Activated CD4-positive, alpha-beta T cell treated with anti-CD3 and anti-CD28 coated beads for 1 hour (primary cell): ENCODE results near the gene CCDC150.
"Not testable (repeated sequence)": the region's sequence is repeated elsewhere in the genome, so short reads cannot be mapped to it uniquely, and the experiment has no call there.

Experiments
- DNase-seq: peaks from one replicate; pipeline ENCODE4 v3.0.0-alpha.2; 2020

The CCDC150 gene

DNA sequence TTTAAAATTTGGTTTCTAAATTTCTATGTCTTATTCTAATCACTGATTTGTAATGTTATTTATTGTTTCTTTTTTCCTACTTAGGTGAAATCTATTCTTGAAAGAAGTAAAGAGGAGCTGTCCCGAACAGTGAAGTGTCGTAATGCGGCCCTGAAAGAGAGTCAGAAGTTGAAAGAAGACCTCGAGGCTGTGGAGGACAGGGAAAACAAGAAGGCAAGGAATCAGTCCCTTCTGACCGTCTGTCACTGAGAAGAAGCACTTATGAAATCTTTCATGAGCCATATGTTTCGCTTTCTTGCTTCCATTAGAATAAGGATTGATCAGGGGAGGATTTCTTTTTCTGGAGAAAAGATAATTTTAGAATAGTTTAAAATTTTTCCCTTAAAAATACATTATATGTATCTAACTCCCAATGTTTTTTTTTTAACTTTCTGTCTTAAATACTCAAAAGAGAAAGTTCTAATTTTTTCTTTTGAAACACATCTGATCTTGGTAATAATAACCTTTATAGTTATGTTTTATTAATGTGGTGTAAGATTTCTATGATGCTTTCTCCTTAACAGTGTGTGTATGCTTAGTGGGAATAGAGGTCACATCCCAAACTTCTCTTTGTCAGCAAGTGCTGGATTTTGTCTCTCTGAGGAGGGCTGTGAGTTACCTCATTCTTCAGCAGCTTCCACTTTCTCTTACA, 79.0 kb downstream of the CCDC150 start:
- DNase-seq, result no peak

- no peak for DNase-seq
Observed at GRCh38 chr2:196719110-196719872, 79.8 kb downstream of the CCDC150 start.

DNA sequence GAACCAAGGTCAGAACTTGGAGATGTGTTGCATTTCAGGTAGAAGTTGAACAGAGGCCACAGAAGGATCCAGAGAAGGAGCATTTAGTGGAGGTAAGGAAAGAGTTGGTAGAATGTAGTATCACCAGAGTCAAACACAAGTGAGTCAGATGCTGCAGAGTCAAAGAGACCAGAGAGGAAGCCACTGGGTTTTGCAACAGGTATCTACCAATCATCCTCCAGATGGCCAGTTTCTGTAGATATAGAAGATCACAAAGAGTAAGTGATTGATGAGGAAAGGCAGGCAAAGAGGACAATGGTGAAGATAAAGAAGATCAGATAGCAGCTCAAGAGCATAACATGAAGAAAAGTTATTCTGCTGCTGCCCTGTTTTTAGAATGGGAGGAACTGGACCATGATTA, 84.1 kb downstream of the CCDC150 start:
- DNase-seq, result no peak

DNA sequence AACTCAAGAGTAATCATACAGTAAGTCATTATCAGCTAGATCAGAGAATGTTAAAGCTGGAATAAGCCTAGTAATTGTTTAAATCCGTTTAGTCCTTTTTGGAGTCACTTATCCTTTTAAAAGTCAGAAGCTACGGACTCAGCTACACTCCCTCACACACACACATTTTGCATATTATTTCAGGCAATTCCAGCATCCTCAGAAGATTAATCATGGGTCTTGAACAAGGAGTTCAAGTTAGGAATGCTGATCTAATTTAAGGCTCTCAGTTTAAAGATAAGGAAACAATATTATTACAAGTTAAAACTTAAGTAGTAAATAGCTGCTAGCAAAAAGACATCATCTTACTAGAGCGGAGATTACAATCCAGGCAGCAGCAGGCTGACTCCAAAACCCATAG, 85.7 kb downstream of the CCDC150 start:
- no peak for DNase-seq

DNA sequence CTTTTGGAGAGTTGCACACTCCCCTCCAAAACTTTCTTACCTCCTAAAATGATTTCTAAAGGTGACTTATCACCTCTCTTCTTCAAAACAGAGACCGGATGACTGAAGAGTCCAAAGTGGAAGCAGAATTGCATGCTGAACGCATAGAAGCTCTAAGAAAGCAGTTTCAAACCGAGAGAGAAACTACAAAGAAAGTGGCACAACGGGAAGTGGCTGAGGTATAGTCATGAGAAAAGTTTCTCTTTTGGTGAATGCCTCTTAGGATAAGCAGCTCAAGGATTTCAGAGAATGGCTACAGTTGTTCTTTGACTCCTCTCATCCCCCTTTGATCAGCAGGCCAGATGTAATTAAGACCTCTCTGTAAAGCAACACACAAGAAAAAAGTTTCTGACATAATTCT, 86.4 kb downstream of the CCDC150 start:
- DNase-seq, result no peak

GRCh38 chr2:196729418-196729817, 89.9 kb downstream of the CCDC150 start:
- no peak for DNase-seq

GRCh38 chr2:196736646-196737045, 97.1 kb downstream of the CCDC150 start:
- DNase-seq, result not testable (repeated sequence)

GRCh38 chr2:196737046-196737445, 97.5 kb downstream of the CCDC150 start:
- DNase-seq, result no peak

DNA sequence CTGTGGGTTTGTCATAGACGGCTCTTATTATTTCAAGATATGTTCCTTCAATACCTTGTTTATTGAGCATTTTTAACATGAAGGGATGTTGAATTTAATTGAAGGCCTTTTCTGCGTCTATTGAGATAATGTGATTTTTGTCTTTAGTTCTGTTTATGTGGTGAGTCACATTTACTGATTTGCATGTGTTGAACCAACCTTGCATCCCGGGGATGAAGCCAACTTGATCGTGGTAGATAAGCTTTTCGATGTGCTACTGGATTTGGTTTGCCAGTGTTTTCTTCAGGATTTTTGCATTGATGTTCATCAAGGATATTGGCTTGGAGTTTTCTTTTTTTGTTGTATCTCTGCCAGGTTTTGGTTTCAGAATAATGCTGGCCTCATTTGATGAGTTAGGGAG, 99.5 kb downstream of the CCDC150 start:
- no peak for DNase-seq

GRCh38 chr2:196742216-196742615, 102.7 kb downstream of the CCDC150 start:
- DNase-seq, result no peak

- DNase-seq, result no peak
Observed at GRCh38 chr2:196742685-196743084, 103.2 kb downstream of the CCDC150 start.

DNA sequence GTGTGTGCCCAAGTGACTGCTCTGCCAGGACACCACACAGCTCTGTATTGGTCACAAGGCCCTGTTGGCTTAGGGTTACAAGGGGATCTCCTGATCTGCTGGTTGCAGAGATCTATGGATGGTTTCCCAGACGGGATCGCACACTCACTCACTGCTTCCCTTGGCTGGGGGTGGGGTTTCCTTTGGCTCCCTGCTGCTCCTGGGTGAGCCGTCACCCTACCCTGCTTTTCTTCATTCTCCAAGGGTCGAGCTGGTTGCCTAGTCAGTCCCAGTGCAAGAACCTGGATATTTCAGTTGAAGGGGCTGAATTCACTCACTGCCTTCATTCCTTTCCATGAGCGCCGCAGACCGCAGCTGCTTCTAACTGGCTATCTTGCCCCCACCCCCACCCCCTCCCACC, 103.7 kb downstream of the CCDC150 start:
- DNase-seq, result no peak

DNA sequence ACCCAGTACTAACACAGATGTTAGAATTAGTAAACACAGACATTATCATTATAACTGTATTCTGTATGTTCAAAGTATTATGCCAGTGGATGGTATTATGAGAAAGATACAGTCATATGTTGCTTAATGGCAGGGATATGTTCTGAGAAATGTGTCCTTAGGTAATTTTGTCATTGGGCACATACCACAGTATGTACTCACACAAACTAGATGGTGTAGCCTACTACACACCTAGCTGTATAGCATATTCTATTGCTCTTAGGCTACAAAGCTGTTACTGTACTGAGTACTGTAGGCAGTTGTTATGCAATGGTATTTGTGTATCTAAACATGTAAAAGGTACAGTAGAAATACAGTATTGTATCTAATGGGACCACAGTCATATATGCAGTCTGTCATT, 106.2 kb downstream of the CCDC150 start:
- no peak for DNase-seq

GRCh38 chr2:196747400-196747799, 107.9 kb downstream of the CCDC150 start:
- DNase-seq, result no peak

GRCh38 chr2:196748123-196748522, 108.6 kb downstream of the CCDC150 start:
- no peak for DNase-seq

GRCh38 chr2:196750291-196750923, 110.9 kb downstream of the CCDC150 start:
- DNase-seq, result no peak

DNA sequence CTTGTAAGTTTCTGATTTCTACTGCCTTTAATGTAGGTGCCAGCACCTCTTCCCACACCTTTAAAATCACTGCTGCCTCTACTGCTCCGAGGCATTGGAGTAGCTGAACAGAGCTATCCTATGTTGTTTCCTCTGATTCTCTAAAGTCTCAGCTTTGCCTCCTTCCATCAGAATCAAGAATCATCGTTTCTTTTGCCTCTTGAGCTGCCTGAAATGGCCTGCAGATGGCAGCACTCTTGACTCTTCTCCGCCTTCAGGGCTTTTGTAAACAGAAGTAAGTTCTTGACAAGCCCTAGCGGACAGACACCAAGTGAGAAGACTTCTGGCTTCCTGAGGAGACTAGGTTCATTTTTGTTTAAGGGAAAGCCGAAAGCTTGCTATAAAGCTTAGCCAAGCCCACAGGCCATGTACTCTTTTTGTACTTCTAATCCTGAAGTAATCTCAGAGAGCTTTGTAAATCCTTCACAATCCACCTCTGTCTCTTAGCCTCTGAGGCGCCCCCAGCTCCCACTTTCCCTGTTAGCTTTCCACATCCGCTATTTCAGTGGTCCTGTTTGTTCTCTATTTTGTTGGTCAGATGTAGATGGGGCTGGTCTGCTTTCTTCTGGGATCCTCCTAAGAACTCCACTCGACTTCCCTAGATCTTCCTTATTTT, 111.6 kb downstream of the CCDC150 start:
- DNase-seq, result peak; percentile 33

DNA sequence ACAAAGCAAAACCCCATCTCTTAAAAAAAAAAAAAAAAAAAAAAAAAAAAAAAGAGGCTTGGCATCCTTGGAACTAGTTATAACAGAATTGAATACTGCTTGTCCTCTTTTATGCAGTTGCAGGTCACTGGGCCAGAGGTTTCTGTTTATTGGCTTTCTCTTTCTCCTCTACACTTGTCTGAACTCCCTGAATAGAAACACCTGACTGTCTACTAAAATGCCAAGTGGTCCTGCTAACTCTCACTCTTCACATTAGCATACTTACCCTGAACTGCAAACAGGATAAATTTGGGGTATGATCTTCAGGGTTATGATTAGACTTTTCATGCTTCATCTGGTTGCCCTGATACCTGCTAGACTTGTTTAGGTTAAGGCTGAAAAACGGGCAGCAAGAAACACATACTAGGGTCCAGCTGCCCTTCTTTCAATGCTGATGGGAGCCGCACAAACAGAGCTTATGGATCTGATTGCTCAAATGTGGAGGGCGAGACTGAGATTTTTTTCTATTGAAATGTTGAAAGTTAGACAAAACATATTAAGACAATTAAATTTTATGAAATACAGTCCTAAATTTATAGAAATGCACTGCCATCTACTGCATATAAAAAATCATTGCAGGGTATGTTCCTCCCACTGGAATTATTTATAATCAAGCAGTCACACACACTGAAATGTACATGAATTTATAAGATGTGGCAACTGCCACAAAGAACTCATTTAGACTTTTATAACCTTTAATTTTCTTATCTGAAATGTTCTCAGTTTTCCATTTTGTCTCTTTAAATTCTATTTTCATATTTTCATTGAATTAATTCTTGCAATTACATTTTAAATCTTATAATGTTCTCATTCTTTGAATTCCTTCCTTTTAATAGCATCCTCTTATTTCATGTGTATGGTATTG, 119.2 kb downstream of the CCDC150 start:
- DNase-seq, result no peak

GRCh38 chr2:196759378-196759706, 119.8 kb downstream of the CCDC150 start:
- DNase-seq, result no peak

DNA sequence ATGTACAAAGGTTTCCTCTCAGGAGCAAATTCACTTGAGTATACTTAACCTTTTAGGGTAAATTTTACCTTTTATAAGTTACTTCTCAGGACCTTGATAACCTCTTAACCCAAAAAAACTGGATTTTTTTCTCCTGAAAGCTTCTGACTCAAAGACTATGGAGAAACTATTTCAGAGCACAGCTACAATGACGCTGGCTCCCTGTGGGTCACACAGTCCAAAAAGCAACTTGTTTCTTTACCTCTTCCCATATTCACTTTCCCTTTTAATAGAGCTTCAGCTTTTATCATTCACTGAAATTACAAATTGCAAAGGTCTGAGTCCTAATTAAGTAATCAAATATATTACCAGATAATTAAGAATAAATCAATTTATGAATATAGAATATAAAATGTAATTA, 127.6 kb downstream of the CCDC150 start:
- DNase-seq, result no peak
